K562 (cell line): ENCODE data around the gene SFXN3. TPM values are rescaled to one million over a fixed set of nuclear protein-coding genes. Genes with fewer than 3 reads are reported as not detected.

Experiments used
- ATAC-seq: fragments of 200-7000 bp; cut with Tn5 transposase; 3 replicates; pipeline ENCODE4 v1.9.1; 2020; ENCODE audit warnings: moderate library complexity
- BruUV-seq: library from RNA; stranded (reverse); fragments of 400-500 nt; replicated peaks from 2 replicates; lab custom pipeline; 2021; lab: Mats Ljungman, UMichigan
- CTCF ChIA-PET: fragments of 300-600 bp; formaldehyde crosslinking; extraction: SDS; loops from one replicate; lab custom pipeline; 2021; ENCODE audit warnings: low intra/inter-chr PET ratio; lab: Yijun Ruan, JAX
- POLR2A ChIA-PET: fragments of 300-600, 350-650 bp; sonication (Branson Sonifier 250); formaldehyde crosslinking; extraction: SDS; loops from one replicate; lab custom pipeline; 2021; ENCODE audit warnings: antibody characterized with exemption, inconsistent platforms; lab: Yijun Ruan, JAX
- DNase-seq, 4 experiments: peaks; one replicate each; pipeline versions ENCODE4 v3.0.0 to v3.0.0-alpha.2; 2011 to 2018; ENCODE audit warnings: low spot score in 3 of 4, mixed read lengths in 3 of 4; ENCODE audit errors: extremely low read depth in 1 of 4
- FAIRE-seq: peaks from 2 replicates; lab custom pipeline; 2011; peaks lifted over from hg19 to GRCh38; lab: Jason Lieb, UNC
- H2AFZ ChIP-seq: 2 replicates; pipeline ENCODE4 v1.6.0; 2011; ENCODE audit warnings: low read depth, low read length, control low read depth, inconsistent platforms
- H3K27ac ChIP-seq: fragments of 200-600 bp; 3 replicates; pipeline ENCODE4 v1.8.0; 2011; ENCODE audit warnings: low read depth, mild to moderate bottlenecking, control low read depth, inconsistent platforms, low read length, moderate library complexity, mixed read lengths; ENCODE audit errors: extremely low read depth
- H3K27me3 ChIP-seq, 2 experiments: fragments of 300-600 bp in 1 of 2; 2 replicates in 1 of 2; 3 replicates in 1 of 2; pipeline versions ENCODE4 v1.6.0 to v1.8.0; 2011; ENCODE audit warnings: inconsistent platforms in 2 of 2, low read length in 2 of 2, mild to moderate bottlenecking in 1 of 2, mixed read lengths in 1 of 2, moderate library complexity in 1 of 2; ENCODE audit not compliant: control insufficient read depth in 2 of 2, insufficient read depth in 2 of 2
- H3K36me3 ChIP-seq: fragments of 300-600 bp; 3 replicates; pipeline ENCODE4 v1.8.0; 2011; ENCODE audit warnings: mild to moderate bottlenecking, low read length, inconsistent platforms; ENCODE audit not compliant: control insufficient read depth, insufficient read depth
- H3K4me1 ChIP-seq, 2 experiments: fragments of 200-600 bp in 1 of 2; replicated peaks in 1 of 2; 2 replicates in 1 of 2; 3 replicates in 1 of 2; pipeline versions ENCODE4 v1.5.1 to v1.8.0; 2011; ENCODE audit warnings: inconsistent platforms in 2 of 2, low read length in 2 of 2, mild to moderate bottlenecking in 1 of 2, mixed read lengths in 1 of 2, moderate library complexity in 1 of 2; ENCODE audit not compliant: control insufficient read depth in 2 of 2, insufficient read depth in 2 of 2
- H3K4me2 ChIP-seq: 2 replicates; pipeline ENCODE4 v1.6.1; 2011; ENCODE audit warnings: low read length, control low read depth, inconsistent platforms, mixed read lengths; ENCODE audit not compliant: insufficient read depth
- H3K4me3 ChIP-seq: fragments of 200-600 bp; sonication (generic), shearing (Covaris generic); 2 replicates; pipeline ENCODE4 v1.5.1; 2016; ENCODE audit warnings: control low read depth, inconsistent platforms
- H3K79me2 ChIP-seq: fragments of 200-600 bp; 3 replicates; pipeline ENCODE4 v1.8.0; 2011; ENCODE audit warnings: low read length, inconsistent platforms; ENCODE audit not compliant: control insufficient read depth, insufficient read depth
- H3K9ac ChIP-seq, 2 experiments: 2 replicates each; pipeline versions ENCODE4 v1.6.0 to v1.6.1; 2011; ENCODE audit warnings: low read depth in 2 of 2, low read length in 2 of 2, control low read depth in 1 of 2, inconsistent platforms in 1 of 2, mild to moderate bottlenecking in 1 of 2, mixed read lengths in 1 of 2; ENCODE audit not compliant: insufficient read depth in 1 of 2
- H3K9me1 ChIP-seq: one replicate; pipeline ENCODE4 v1.6.0; 2011; ENCODE audit warnings: inconsistent platforms, mild to moderate bottlenecking, low read length, moderate library complexity; ENCODE audit not compliant: control insufficient read depth, insufficient read depth
- H3K9me3 ChIP-seq: replicated peaks from 2 replicates; pipeline ENCODE4 v1.5.1; 2011; ENCODE audit warnings: low read depth, low read length, inconsistent platforms; ENCODE audit not compliant: control insufficient read depth, insufficient read depth
- H4K20me1 ChIP-seq: replicated peaks from 2 replicates; pipeline ENCODE4 v1.6.1; 2011; ENCODE audit warnings: low read length, inconsistent platforms, mixed read lengths; ENCODE audit not compliant: control insufficient read depth, insufficient read depth
- HDAC2 ChIP-seq: fragments of 450-650 bp; IDR thresholded peaks from 2 replicates; pipeline ENCODE4 v1.6.1; 2016; ENCODE audit warnings: mild to moderate bottlenecking
- MBD2 ChIP-seq: sonication (generic); IDR thresholded peaks from 2 replicates; pipeline ENCODE4 v1.6.1; 2016; ENCODE audit warnings: low read depth, borderline replicate concordance
- MIER1 ChIP-seq: fragments of 450-650 bp; IDR thresholded peaks from 2 replicates; pipeline ENCODE4 v1.6.1; 2016; ENCODE audit warnings: antibody characterized with exemption, mild to moderate bottlenecking, low read depth
- NFYB ChIP-seq: IDR thresholded peaks from 2 replicates; pipeline ENCODE4 v1.6.1; 2011; ENCODE audit warnings: mild to moderate bottlenecking, moderate library complexity; ENCODE audit not compliant: insufficient read length; ENCODE audit errors: extremely low read depth
- NR2F6 ChIP-seq: fragments of 450-650 bp; formaldehyde crosslinking; IDR thresholded peaks from 2 replicates; pipeline ENCODE4 v1.4.0; 2020; ENCODE audit warnings: mild to moderate bottlenecking
- PREB ChIP-seq: sonication (generic); formaldehyde crosslinking; IDR thresholded peaks from 2 replicates; pipeline ENCODE4 v1.8.1; 2023; ENCODE audit warnings: mild to moderate bottlenecking, missing genetic modification reagents
- SMARCA5 ChIP-seq: fragments of 450-650 bp; IDR thresholded peaks from 2 replicates; pipeline ENCODE4 v1.6.1; 2016
- UBTF ChIP-seq, 2 experiments: IDR thresholded peaks; 2 replicates each; pipeline ENCODE4 v1.6.1; 2012; ENCODE audit warnings: improper control_type of control experiment in 2 of 2, low read depth in 2 of 2, low read length in 2 of 2, borderline replicate concordance in 1 of 2
- ZBED1 ChIP-seq: IDR thresholded peaks from 2 replicates; pipeline ENCODE4 v1.6.1; 2014
- ZC3H4 ChIP-seq: sonication (generic); formaldehyde crosslinking; IDR thresholded peaks from 2 replicates; pipeline ENCODE4 v1.9.0; 2021; ENCODE audit warnings: missing genetic modification reagents, borderline replicate concordance
- ZNF395 ChIP-seq: fragments of 200-800 bp; sonication (Bioruptor generic); IDR thresholded peaks from 2 replicates; pipeline ENCODE4 v1.6.1; 2017; ENCODE audit warnings: missing genetic modification characterization, missing compliant biosample characterization
- ZNF398 ChIP-seq: fragments of 250-450 bp; sonication (Bioruptor Pico); IDR thresholded peaks from 2 replicates; pipeline ENCODE4 v1.8.0; 2021; ENCODE audit warnings: moderate library complexity, mild to moderate bottlenecking, inconsistent platforms
- WGBS: fragments of 100-300 bp; shearing (Covaris generic); methylation state at CpG from one replicate; pipeline ENCODE4 v1.1.6; 2016; ENCODE audit warnings: low coverage, mixed read lengths; ENCODE audit not compliant: insufficient coverage; ENCODE audit errors: missing lambda C conversion rate; 5-methylcytosine and 5-hydroxymethylcytosine counted together
- in situ Hi-C: fragments of 300-500 bp; cut with MboI; formaldehyde crosslinking; loops from 4 replicates; pipeline ENCODE4 v1.15.0; 2018; ENCODE audit warnings: inconsistent platforms, mixed read lengths
- intact Hi-C: fragments of 100-400 bp; cut with micrococcal nuclease; formaldehyde crosslinking; loops from 2 replicates; pipeline ENCODE4 v1.14.2; 2022
- polyA plus RNA-seq, 8 experiments: library from polyadenylated mRNA; depleted of rRNA in 4 of 8; stranded (reverse) in 5 of 8; unstranded in 3 of 8; fragments of >200 nt; fragmentation: Nextera tagmentation in 2 of 8; fragmentation: Illumina TruSeq in 1 of 8; extraction: Ambion mirVana in 2 of 8; extraction: Trizol in 1 of 8; gene quantifications; 2 replicates each; pipeline versions ENCODE4 v1.2.1 to v1.2.3, GENCODE V29; 2011 to 2014; ENCODE audit warnings: inconsistent platforms in 1 of 8, missing spikeins in 1 of 8
- total RNA-seq, 7 experiments: library from RNA; depleted of rRNA in 6 of 7; stranded (reverse); fragments of >200 nt in 6 of 7; fragmentation: Illumina TruSeq in 2 of 7; extraction: Trizol in 2 of 7; gene quantifications; 2 replicates each; pipeline versions ENCODE4 v1.2.1 to v1.2.3, GENCODE V29; 2011 to 2021; ENCODE audit warnings: low replicate concordance in 1 of 7

SFXN3 gene
- total and polyA plus RNA-seq, 9 of the 15 experiments (the other 6 are each of a cell fraction or from before 2014, with no cell fraction given) = 0.24 to 4.6 (median 0.86) TPM

- WGBS = 29% methylated on average over 8 of the region's 12 CpGs
- Histone ChIP-seq H3K9ac (peak overlapping the region; percentile 85 to 90), H3K4me2 (peak overlapping the region; percentile 100), H3K27me3 (no peaks in the 10 kb centered on the region), H2AFZ (no peak overlapping the region), H3K9me3 (no peaks in the 10 kb centered on the region), H3K36me3 (peaks cover 37% of the 10 kb centered on the region; the same call in 2 of the 3 replicates), H3K9me1 (no peaks in the 10 kb centered on the region), H3K27ac (peak overlapping the region; percentile 88), H3K4me3 (peak overlapping the region; percentile 76), H3K79me2 (peaks cover 64% of the 10 kb centered on the region), H4K20me1 (no peaks in the 10 kb centered on the region), H3K4me1 (peaks cover 20 to 70% of the 10 kb centered on the region in 2 experiments; a peak in 4 of 5 replicates)
- ATAC-seq = peak; percentile 3; the same call in 2 of the 3 replicates
- intact Hi-C loops = no loop called here
- peak; percentile 65 for FAIRE-seq
- peak in 2 of 4 experiments; percentile 37 to 64 for DNase-seq
- ChIA-PET CTCF (interaction anchor here (9.3 kb wide), 1 partner anchor 12 kb away, joined by 150 read pairs; no protein-coding TSS in a partner anchor), POLR2A (interaction anchor here (1.0 kb wide), 1 partner anchor 10 kb away, joined by 3 read pairs; no protein-coding TSS in a partner anchor)
- in situ Hi-C loops = no loop called here
- BruUV-seq = TSS peak; percentile 37
- TF ChIP-seq ZNF395 (CRISPR knock-in tag) = no peak
- no peak for TF ChIP-seq MIER1
- no peak for TF ChIP-seq HDAC2
- no peak for TF ChIP-seq MBD2
- TF ChIP-seq NR2F6 (CRISPR knock-in tag) = no peak
- TF ChIP-seq SMARCA5 = no peak
- TF ChIP-seq ZBED1 = no peak
- no peak for TF ChIP-seq ZC3H4 (CRISPR knock-in tag)
- TF ChIP-seq NFYB = no peak
- no peak for TF ChIP-seq ZNF398 (CRISPR knock-in tag)
- peak; percentile 34 to 45; a peak in 1 of 4 replicates for TF ChIP-seq UBTF (IDR thresholded peaks at IDR 0.05; ENCODE audit: borderline replicate concordance in 1 of 2, low read depth in 2 of 2, low read length in 2 of 2)
- no peak for TF ChIP-seq PREB (CRISPR knock-in tag)
Observed at GRCh38 chr10:101000915-101001658, 29.9 kb upstream of the SFXN3 start.
